DLD1 (cell line): ENCODE results near the gene C10orf105.

Experiments used
- in situ Hi-C: cut with HindIII; loops from 2 replicates; pipeline ENCODE4 v1.10.0; 2017; ENCODE audit warnings: low sequenced_read_pairs

Gene C10orf105

GRCh38 chr10:71718165-71718698 is 1.3 kb downstream of the C10orf105 start:
- in situ Hi-C loops, result loop anchor here (25.0 kb wide), 1 partner anchor 331 kb away; the partner anchor contains the start of gene CDH23

- in situ Hi-C loops, result loop anchor here (25.0 kb wide), 1 partner anchor 330 kb away; the partner anchor contains the start of gene CDH23
These were observed 2.0 kb downstream of the C10orf105 start for GRCh38 chr10:71717551-71717951.

- in situ Hi-C loops, result loop anchor here (25.0 kb wide), 1 partner anchor 330 kb away; the partner anchor contains the start of gene CDH23
These were observed 2.5 kb downstream of the C10orf105 start for GRCh38 chr10:71717056-71717455.

- in situ Hi-C loops, result loop anchor here (25.0 kb wide), 1 partner anchor 329 kb away; the partner anchor contains the start of gene CDH23
These were observed 3.2 kb downstream of the C10orf105 start for GRCh38 chr10:71716426-71716825.

- in situ Hi-C loops, result loop anchor here (25.0 kb wide), 1 partner anchor 329 kb away; the partner anchor contains the start of gene CDH23
These were observed 3.7 kb downstream of the C10orf105 start for GRCh38 chr10:71715860-71716259.

DNA sequence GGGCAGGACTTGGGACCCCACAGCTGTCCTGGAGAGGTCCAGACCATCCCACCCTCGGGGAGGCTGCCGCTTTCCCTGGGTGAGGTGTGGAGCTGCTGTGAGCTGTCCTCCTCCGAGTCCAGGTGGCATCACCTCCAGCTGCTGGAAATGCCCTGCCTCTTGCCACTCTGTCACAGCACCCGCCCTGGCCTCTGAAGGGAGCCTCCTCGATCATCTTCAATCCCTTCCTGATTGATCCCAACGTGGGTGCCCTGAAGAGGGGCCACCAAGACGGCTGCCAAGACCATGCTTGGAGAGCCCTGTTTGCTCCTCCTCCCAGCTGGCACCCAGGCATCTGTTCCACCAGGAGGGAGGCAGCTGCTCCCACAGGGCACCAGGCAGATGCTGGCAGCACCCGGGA is 4.6 kb downstream of the C10orf105 start:
- in situ Hi-C loops, result loop anchor here (25.0 kb wide), 1 partner anchor 328 kb away; the partner anchor contains the start of gene CDH23

DNA sequence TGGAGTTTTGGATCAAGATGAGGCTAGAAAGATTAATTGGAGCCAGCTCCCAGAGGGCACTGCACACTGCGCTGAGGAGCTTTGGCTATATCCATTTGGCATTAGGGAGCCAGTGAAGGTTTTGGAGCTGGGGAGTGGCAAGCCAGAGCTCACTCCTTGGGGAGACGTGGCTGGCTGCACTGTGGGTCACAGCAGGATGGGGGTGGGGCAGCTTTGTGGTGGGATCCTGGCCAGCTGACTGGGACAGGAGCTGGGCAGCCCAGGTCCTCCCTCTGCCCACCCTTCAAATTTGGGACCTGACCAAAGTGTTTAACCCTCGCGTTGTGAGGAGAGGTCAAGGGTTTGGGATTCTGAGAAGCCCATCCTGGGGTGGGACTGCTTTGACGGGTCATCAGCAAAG is 5.0 kb downstream of the C10orf105 start:
- in situ Hi-C loops, result loop anchor here (25.0 kb wide), 1 partner anchor 327 kb away; the partner anchor contains the start of gene CDH23

GRCh38 chr10:71714031-71714410 is 5.6 kb downstream of the C10orf105 start:
- in situ Hi-C loops, result loop anchor here (25.0 kb wide), 1 partner anchor 327 kb away; the partner anchor contains the start of gene CDH23

DNA sequence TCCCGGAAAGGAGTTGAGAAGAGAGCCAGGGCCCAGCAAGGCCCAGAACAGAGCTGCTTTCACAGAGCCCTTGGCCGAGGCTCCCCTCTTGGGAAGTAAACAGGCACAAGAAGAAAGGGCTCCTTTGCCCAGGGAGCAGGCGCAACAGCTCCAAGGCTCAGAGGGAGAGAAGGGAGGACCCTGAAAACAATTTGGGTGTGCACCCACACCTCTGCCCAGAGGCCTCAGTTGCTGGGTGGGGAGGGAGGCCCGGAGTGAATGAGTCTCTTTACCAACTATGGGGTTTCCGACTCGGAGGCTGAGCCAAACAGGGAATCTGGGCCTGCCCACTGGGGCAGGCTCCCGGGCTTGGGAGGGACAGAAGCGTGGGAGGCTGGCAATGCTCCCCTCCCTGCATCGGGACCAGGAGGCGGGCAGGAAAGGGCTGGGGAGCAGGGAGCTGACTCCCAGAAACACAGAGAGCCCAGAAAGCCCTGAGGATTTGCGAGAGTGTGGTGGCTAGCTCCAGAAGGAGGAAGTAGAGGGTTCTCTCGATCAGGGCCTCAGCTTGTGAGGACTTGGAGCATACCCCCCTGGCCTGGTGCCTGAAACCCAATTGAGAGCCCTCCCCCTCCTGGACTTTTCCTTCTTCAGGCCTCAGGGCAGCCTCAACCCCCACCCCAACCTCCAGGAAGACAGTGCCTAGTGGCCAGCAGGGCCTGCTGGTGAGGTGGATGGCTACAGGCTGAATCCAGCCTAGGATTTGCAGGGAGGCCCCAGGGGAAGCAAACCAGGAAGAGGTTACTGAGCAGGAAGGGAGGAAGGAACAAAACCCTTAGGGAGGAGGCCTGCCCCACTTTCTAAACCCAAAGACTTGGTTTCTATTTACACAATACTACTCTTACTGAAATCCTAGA is 6.2 kb downstream of the C10orf105 start:
- in situ Hi-C loops, result loop anchor here (25.0 kb wide), 1 partner anchor 326 kb away; the partner anchor contains the start of gene CDH23

GRCh38 chr10:71712572-71713134 is 6.9 kb downstream of the C10orf105 start:
- in situ Hi-C loops, result loop anchor here (25.0 kb wide), 1 partner anchor 325 kb away; the partner anchor contains the start of gene CDH23

DNA sequence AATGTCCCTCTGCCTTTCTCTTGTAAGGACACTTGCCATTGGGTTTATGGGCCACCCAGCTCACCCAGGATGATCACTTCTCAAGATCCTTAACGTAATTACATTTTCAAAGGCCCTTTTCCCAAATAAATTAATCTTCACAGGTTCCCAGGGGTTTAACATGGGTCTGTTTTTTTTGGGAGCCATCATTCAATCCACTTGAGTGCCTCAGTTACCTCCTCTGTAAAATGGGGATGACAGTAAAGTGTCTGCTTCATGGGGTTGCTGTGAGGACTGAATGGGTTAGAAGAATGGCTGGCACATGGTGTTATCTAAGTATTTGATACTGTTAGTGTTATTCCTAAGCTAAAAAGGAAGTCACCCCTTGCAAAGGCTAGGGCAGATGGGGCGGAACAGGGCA is 7.4 kb downstream of the C10orf105 start:
- in situ Hi-C loops, result loop anchor here (25.0 kb wide), 1 partner anchor 325 kb away; the partner anchor contains the start of gene CDH23

- in situ Hi-C loops, result loop anchor here (25.0 kb wide), 1 partner anchor 324 kb away; the partner anchor contains the start of gene CDH23
These were observed 8.4 kb downstream of the C10orf105 start for GRCh38 chr10:71711052-71711623.

GRCh38 chr10:71710519-71710918 is 9.1 kb downstream of the C10orf105 start:
- in situ Hi-C loops, result loop anchor here (25.0 kb wide), 1 partner anchor 323 kb away; the partner anchor contains the start of gene CDH23

DNA sequence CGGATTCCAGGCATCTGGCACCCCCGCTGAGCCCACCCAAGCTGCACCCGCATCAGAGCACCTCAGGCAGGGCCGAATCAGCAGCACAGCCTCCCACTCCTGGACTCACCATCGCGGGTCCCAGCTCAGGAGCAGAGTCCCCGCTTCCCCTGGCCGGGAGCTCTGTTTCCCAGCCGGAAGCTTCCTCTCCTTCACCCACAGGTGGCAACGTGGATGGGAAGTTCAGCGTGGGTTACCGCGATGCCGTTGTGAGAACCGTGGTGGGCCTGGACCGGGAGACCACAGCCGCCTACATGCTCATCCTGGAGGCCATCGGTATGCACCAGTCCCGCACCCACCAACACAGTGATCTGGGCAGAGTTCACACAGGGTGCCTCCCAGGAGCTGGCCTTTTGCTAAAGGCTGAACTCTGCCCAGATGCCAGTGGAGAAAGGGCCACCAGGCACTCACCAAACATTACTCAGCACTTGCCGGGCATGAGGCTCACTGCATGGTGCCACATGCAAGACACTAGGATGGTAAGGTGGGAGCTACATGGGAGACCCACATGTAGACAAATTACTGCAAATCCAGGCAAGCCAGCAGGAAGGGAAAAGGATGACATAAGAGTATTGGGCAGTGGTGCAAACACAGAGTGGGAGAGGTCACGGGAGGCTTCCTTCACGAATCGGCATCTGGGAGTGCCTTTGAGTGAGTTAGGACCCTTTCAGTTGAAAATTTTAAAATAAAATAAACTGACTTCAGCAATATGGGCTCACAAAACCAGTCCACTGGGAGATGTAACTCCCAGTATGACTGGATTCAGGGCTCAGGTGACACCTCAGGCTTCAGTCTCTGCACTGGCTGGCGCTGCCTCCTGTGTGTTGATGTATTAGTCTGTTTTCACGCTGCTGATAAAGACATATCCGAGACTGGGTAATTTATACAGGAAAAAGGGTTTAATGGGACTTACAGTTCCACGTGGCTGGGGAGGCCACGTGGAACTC is 10.4 kb downstream of the C10orf105 start:
- in situ Hi-C loops, result loop anchor here (25.0 kb wide), 1 partner anchor 322 kb away; the partner anchor contains the start of gene CDH23

DNA sequence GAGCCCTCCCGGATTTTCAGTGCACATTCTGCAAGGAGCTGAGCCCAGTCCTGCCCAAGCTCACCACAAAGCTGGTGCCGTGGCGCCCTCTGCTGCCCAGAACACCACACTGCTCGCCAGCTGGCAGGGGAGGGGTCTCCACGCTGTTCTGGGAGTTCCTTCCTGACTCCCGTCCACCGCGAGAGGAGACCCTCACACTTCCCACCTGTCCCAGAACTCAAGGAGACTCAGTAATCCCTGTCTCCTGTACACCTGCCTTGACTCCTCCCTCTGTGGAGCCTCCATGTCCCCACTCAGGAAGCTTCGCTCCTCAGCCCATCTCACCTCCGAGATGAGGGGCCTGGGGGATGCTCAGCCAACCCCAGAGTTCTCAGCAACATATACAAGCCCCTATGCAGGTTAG is 11.3 kb downstream of the C10orf105 start:
- in situ Hi-C loops, result loop anchor here (25.0 kb wide), 1 partner anchor 321 kb away; the partner anchor contains the start of gene CDH23

- in situ Hi-C loops, result loop anchor here (25.0 kb wide), 1 partner anchor 320 kb away; the partner anchor contains the start of gene CDH23
These were observed 12.3 kb downstream of the C10orf105 start for GRCh38 chr10:71707240-71707789.

GRCh38 chr10:71706216-71707121 is 13.1 kb downstream of the C10orf105 start:
- in situ Hi-C loops, result loop anchor here (25.0 kb wide), 1 partner anchor 319 kb away; the partner anchor contains the start of gene CDH23

- in situ Hi-C loops, result loop anchor here (25.0 kb wide), 1 partner anchor 318 kb away; the partner anchor contains the start of gene CDH23
These were observed 14.0 kb downstream of the C10orf105 start for GRCh38 chr10:71705582-71705981.
